ENCODE measurements around the gene TFR2. TPM values are rescaled to one million over a fixed set of nuclear protein-coding genes. Genes with fewer than 3 reads are reported as not detected.

The TFR2 gene
- total and polyA plus RNA-seq, 8 donors = 0.67 to 2.6 (median 1.2) TPM

- peaks cover 10 to 22% of the 10 kb centered on the region in 2 donors for H3K4me1 ChIP-seq
- intact Hi-C loops (cut with DNase I) = no loop called here
- H3K36me3 ChIP-seq = peaks cover 0 to 8% of the 10 kb centered on the region in 2 donors
- ATAC-seq (no peak), DNase-seq (no peak)
- H3K9me3 ChIP-seq = no peaks in the 10 kb centered on the region
- no peaks in the 10 kb centered on the region for H3K27me3 ChIP-seq
- H3K4me3 ChIP-seq = no peak overlapping the region
- no peak overlapping the region for H3K27ac ChIP-seq
- no peak for TF ChIP-seq CTCF (IDR thresholded peaks at IDR 0.05)
Measured at GRCh38 chr7:100614308-100614861, 27.0 kb downstream of the TFR2 start.

GRCh38 chr7:100613412-100614175 is 27.8 kb downstream of the TFR2 start:
- Histone ChIP-seq H3K27me3 (no peaks in the 10 kb centered on the region), H3K36me3 (peaks cover 0 to 8% of the 10 kb centered on the region in 2 donors), H3K27ac (peak overlapping the region in 1 of 2 donors; percentile 99), H3K9me3 (no peaks in the 10 kb centered on the region), H3K4me3 (peak overlapping the region in 1 of 2 donors; percentile 61), H3K4me1 (peaks cover 10 to 22% of the 10 kb centered on the region in 2 donors)
- intact Hi-C loops (cut with DNase I) = no loop called here
- DNase-seq = no peak
- no peak for TF ChIP-seq CTCF (IDR thresholded peaks at IDR 0.05)
- ATAC-seq = no peak

GRCh38 chr7:100612730-100613390 is 28.5 kb downstream of the TFR2 start:
- Histone ChIP-seq H3K27me3 (no peaks in the 10 kb centered on the region), H3K4me3 (peak overlapping the region; percentile 53 to 61), H3K36me3 (peaks cover 0 to 8% of the 10 kb centered on the region in 2 donors), H3K4me1 (peaks cover 10 to 22% of the 10 kb centered on the region in 2 donors), H3K9me3 (no peaks in the 10 kb centered on the region), H3K27ac (peak overlapping the region; percentile 90 to 99)
- ATAC-seq = peak; percentile 4
- DNase-seq = peak in 1 of 4 donors; percentile 21
- intact Hi-C loops (cut with DNase I) = no loop called here
- no peak for TF ChIP-seq CTCF (IDR thresholded peaks at IDR 0.05)

GRCh38 chr7:100611983-100612729 is 29.2 kb downstream of the TFR2 start, which contains the start of gene MOSPD3:
Gene MOSPD3 (plus strand): TSS chr7:100612540. CDS start chr7:100612792, 252 bp downstream.
- peak; percentile 99 to 100 (median 99) for DNase-seq
- Histone ChIP-seq H3K36me3 (peaks cover 0 to 8% of the 10 kb centered on the region in 2 donors), H3K27me3 (no peaks in the 10 kb centered on the region), H3K4me1 (peaks cover 10 to 22% of the 10 kb centered on the region in 2 donors), H3K9me3 (no peaks in the 10 kb centered on the region), H3K27ac (peak within 1 kb of the TSS; percentile 90 to 99), H3K4me3 (peak within 1 kb of the TSS; percentile 53 to 61)
- intact Hi-C loops (cut with DNase I) = no loop called here
- TF ChIP-seq CTCF (IDR thresholded peaks at IDR 0.05) = no peak
- peak; percentile 99 for ATAC-seq

Data from left lung (tissue), 10 donors.